ENCODE data around the gene BBLN.
A peak's percentile ranks its signal among the peaks of the same experiment; 100 is the strongest.

Gene BBLN

GRCh38 chr9:128123451-128124080, 36.5 kb upstream of the BBLN start:
- no peak overlapping the region for H3K27ac ChIP-seq
- intact Hi-C loops (cut with DNase I; ENCODE audit: low total_unique reads): no loop called here
- peaks cover 0 to 26% (median 20%) of the 10 kb centered on the region in 4 donors for H3K4me1 ChIP-seq
- no peaks in the 10 kb centered on the region for H3K9me3 ChIP-seq
- H3K27me3 ChIP-seq: no peaks in the 10 kb centered on the region
- DNase-seq: no peak
- peaks cover 8 to 47% (median 44%) of the 10 kb centered on the region in 3 donors for H3K36me3 ChIP-seq
- TF ChIP-seq, protein P1, sequence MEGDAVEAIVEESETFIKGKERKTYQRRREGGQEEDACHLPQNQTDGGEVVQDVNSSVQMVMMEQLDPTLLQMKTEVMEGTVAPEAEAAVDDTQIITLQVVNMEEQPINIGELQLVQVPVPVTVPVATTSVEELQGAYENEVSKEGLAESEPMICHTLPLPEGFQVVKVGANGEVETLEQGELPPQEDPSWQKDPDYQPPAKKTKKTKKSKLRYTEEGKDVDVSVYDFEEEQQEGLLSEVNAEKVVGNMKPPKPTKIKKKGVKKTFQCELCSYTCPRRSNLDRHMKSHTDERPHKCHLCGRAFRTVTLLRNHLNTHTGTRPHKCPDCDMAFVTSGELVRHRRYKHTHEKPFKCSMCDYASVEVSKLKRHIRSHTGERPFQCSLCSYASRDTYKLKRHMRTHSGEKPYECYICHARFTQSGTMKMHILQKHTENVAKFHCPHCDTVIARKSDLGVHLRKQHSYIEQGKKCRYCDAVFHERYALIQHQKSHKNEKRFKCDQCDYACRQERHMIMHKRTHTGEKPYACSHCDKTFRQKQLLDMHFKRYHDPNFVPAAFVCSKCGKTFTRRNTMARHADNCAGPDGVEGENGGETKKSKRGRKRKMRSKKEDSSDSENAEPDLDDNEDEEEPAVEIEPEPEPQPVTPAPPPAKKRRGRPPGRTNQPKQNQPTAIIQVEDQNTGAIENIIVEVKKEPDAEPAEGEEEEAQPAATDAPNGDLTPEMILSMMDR (IDR thresholded peaks at IDR 0.05): no peak
- no peak overlapping the region for H3K4me3 ChIP-seq

- TF ChIP-seq, protein P1 (IDR thresholded peaks at IDR 0.05): no peak
- H3K9me3 ChIP-seq: no peaks in the 10 kb centered on the region
- intact Hi-C loops (cut with DNase I; ENCODE audit: low total_unique reads): no loop called here
- H3K4me1 ChIP-seq: peaks cover 0 to 35% (median 26%) of the 10 kb centered on the region in 4 donors
- H3K27ac ChIP-seq: no peak overlapping the region
- H3K4me3 ChIP-seq: no peak overlapping the region
- no peak for DNase-seq
- peaks cover 8 to 47% (median 44%) of the 10 kb centered on the region in 3 donors for H3K36me3 ChIP-seq
- H3K27me3 ChIP-seq: no peaks in the 10 kb centered on the region
Measured at GRCh38 chr9:128124451-128124850, 35.6 kb upstream of the BBLN start.

DNA sequence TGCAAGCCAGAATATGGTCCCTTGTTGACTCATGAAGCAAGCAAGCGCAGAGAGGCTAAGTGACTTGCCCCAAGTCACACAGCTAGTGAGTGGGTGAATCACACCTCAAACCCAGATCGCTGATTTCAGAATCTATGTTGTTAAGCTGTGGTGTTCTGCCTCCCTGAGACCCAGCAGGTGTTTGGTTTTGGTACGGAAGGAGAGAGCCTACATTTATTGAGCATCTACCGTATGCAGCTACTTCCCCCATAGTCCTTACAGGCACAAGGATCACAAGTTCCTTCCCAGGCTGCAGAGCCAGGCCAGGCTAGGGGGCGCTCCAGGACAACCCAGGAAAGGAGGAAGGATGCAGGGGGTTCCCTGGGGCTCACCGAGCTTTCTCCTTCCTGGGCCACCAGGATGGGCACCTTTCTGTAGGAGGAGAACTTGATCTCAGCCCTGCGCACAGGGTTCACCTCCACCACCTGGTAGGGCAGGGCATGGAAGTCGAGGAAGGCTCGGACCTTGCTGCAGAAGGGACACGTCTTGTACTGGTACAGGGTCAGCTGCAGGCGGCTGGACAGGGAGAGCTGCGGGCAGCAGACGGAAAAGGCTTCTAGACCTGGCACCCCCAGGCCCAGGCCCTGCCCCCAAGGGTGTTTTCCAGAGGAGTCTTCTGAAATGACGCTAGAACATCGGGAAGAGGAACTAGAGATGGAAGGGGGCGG, 35.0 kb upstream of the BBLN start:
- TF ChIP-seq, protein P1 (IDR thresholded peaks at IDR 0.05): peak in 1 of 2 experiments; percentile 24
- intact Hi-C loops (cut with DNase I; ENCODE audit: low total_unique reads): no loop called here
- Histone ChIP-seq H3K9me3 (no peaks in the 10 kb centered on the region), H3K4me3 (no peak overlapping the region), H3K27ac (no peak overlapping the region), H3K36me3 (peaks cover 8 to 46% (median 44%) of the 10 kb centered on the region in 3 donors), H3K27me3 (no peaks in the 10 kb centered on the region), H3K4me1 (peaks cover 0 to 36% (median 27%) of the 10 kb centered on the region in 4 donors)
- peak in 1 of 2 donors; percentile 69 for DNase-seq

DNA sequence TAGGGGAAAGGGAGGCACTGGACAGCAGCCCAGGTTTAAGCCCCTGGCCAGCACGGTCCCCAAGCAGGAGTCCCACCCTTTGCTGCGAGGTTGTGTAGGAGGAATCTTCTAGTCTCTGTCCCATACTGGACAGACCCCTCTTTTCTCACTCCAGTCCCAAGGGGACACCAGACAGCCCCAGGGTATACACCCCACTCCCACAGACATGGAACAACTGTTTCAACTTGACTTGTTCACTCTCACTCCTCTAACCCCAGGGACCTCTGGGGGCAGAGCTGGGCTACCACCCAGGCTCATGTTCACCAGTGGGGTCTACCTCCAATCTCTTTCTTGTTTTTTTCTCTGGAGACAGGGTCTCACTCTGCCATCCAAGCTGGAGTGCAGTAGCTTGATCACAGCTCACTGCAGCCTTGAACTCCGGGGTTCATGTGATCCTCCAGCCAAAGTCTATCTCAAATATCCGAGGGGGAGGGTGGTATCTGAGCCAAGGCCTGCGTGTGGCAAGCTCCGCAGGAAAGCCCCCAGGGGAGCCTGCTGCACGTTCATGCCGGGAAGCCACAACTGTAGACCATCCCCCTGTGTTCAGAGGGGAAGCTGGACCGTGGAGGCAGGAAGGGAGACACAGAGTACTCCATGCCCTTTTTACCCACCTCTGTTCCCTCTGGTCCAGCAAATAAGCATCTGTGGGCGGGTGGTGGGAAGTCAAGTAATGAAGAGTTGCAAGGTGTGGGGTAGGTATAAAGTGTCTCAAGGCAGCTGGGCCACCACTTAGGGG, 34.3 kb upstream of the BBLN start:
- H3K4me3 ChIP-seq: no peak overlapping the region
- H3K9me3 ChIP-seq: no peaks in the 10 kb centered on the region
- H3K27ac ChIP-seq: no peak overlapping the region
- H3K27me3 ChIP-seq: no peaks in the 10 kb centered on the region
- peaks cover 8 to 39% (median 37%) of the 10 kb centered on the region in 3 donors for H3K36me3 ChIP-seq
- H3K4me1 ChIP-seq: peaks cover 0 to 36% (median 27%) of the 10 kb centered on the region in 4 donors
- no peak for DNase-seq
- intact Hi-C loops (cut with DNase I; ENCODE audit: low total_unique reads): no loop called here
- TF ChIP-seq, protein P1 (IDR thresholded peaks at IDR 0.05): no peak

- TF ChIP-seq, protein P1 (IDR thresholded peaks at IDR 0.05): no peak
- H3K4me3 ChIP-seq: peak within 1 kb of the TSS; percentile 74 to 97
- DNase-seq: peak; percentile 77 to 88
- peaks cover 0 to 6% of the 10 kb centered on the region in 2 donors for H3K27me3 ChIP-seq
- peaks cover 0 to 36% (median 27%) of the 10 kb centered on the region in 4 donors for H3K4me1 ChIP-seq
- no peaks in the 10 kb centered on the region for H3K9me3 ChIP-seq
- peaks cover 1 to 23% (median 21%) of the 10 kb centered on the region in 3 donors for H3K36me3 ChIP-seq
- intact Hi-C loops (cut with DNase I; ENCODE audit: low total_unique reads): no loop called here
- peak within 1 kb of the TSS; percentile 89 to 91 for H3K27ac ChIP-seq
Measured at GRCh38 chr9:128127568-128127989, 32.5 kb upstream of the BBLN start, which contains the start of gene PTGES2. Gene PTGES2 (minus strand): TSS chr9:128127729. CDS start chr9:128127717, 12 bp downstream.

Measured in tibial artery (tissue), 4 donors.